ENCODE measurements around the gene IZUMO1.

IZUMO1 gene

GRCh38 chr19:48705431-48705830 is 41.3 kb downstream of the IZUMO1 start:
- H3K4me3 ChIP-seq (replicated peaks; ENCODE audit: low read depth, low read length) = no peak overlapping the region
- TF ChIP-seq CTCF (IDR thresholded peaks at IDR 0.05; ENCODE audit: insufficient read depth, low read length, poor library complexity, severe bottlenecking) = no peak
- H3K36me3 ChIP-seq (ENCODE audit: control insufficient read depth, insufficient read depth, low read length) = no peaks in the 10 kb centered on the region
- H3K27me3 ChIP-seq (replicated peaks; ENCODE audit: control insufficient read depth, insufficient read depth, low read length) = no peaks in the 10 kb centered on the region
- no peak for DNase-seq (ENCODE audit: extremely low read depth, insufficient read length)

DNA sequence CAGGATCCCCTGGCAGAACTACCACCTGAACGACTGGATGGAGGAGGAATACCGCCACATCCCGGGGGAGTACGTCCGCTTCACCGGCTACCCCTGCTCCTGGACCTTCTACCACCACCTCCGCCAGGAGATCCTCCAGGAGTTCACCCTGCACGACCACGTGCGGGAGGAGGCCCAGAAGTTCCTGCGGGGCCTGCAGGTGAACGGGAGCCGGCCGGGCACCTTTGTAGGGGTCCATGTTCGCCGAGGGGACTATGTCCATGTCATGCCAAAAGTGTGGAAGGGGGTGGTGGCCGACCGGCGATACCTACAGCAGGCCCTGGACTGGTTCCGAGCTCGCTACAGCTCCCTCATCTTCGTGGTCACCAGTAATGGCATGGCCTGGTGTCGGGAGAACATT is 43.4 kb downstream of the IZUMO1 start:
- no peaks in the 10 kb centered on the region for H3K27me3 ChIP-seq (replicated peaks; ENCODE audit: control insufficient read depth, insufficient read depth, low read length)
- no peak overlapping the region for H3K4me3 ChIP-seq (replicated peaks; ENCODE audit: low read depth, low read length)
- no peak for TF ChIP-seq CTCF (IDR thresholded peaks at IDR 0.05; ENCODE audit: insufficient read depth, low read length, poor library complexity, severe bottlenecking)
- DNase-seq (ENCODE audit: extremely low read depth, insufficient read length) = no peak
- no peaks in the 10 kb centered on the region for H3K36me3 ChIP-seq (ENCODE audit: control insufficient read depth, insufficient read depth, low read length)

DNA sequence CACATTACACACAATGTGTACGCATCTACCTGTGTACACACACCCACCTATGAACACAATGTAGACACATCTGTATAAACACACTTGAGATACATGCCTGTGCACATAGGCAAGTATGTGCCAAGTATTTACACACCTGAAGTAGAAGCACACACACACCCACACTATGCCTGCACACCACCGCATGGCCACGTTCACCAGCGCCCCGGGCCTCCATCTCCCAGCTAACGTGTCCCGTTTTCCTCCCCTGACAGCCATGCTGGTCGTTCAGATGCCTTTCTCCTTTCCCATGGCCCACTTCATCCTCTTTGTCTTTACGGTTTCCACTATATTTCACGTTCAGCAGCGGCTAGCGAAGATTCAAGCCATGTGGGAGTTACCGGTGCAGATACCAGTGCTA is 44.0 kb downstream of the IZUMO1 start:
- Histone ChIP-seq H3K4me3 (replicated peaks; ENCODE audit: low read depth, low read length) (no peak overlapping the region), H3K36me3 (ENCODE audit: control insufficient read depth, insufficient read depth, low read length) (no peaks in the 10 kb centered on the region), H3K27me3 (replicated peaks; ENCODE audit: control insufficient read depth, insufficient read depth, low read length) (no peaks in the 10 kb centered on the region)
- no peak for TF ChIP-seq CTCF (IDR thresholded peaks at IDR 0.05; ENCODE audit: insufficient read depth, low read length, poor library complexity, severe bottlenecking)
- DNase-seq (ENCODE audit: extremely low read depth, insufficient read length) = no peak

- Histone ChIP-seq H3K4me3 (replicated peaks; ENCODE audit: low read depth, low read length) (no peak overlapping the region), H3K36me3 (ENCODE audit: control insufficient read depth, insufficient read depth, low read length) (no peaks in the 10 kb centered on the region), H3K27me3 (replicated peaks; ENCODE audit: control insufficient read depth, insufficient read depth, low read length) (no peaks in the 10 kb centered on the region)
- no peak for TF ChIP-seq CTCF (IDR thresholded peaks at IDR 0.05; ENCODE audit: insufficient read depth, low read length, poor library complexity, severe bottlenecking)
- DNase-seq (ENCODE audit: extremely low read depth, insufficient read length) = no peak
Observed at GRCh38 chr19:48698046-48698445, 48.7 kb downstream of the IZUMO1 start.

GRCh38 chr19:48696353-48697010 is 50.2 kb downstream of the IZUMO1 start:
- H3K36me3 ChIP-seq (ENCODE audit: control insufficient read depth, insufficient read depth, low read length) = no peaks in the 10 kb centered on the region
- TF ChIP-seq CTCF (IDR thresholded peaks at IDR 0.05; ENCODE audit: insufficient read depth, low read length, poor library complexity, severe bottlenecking) = no peak
- DNase-seq (ENCODE audit: extremely low read depth, insufficient read length) = no peak
- H3K27me3 ChIP-seq (replicated peaks; ENCODE audit: control insufficient read depth, insufficient read depth, low read length) = no peaks in the 10 kb centered on the region
- H3K4me3 ChIP-seq (replicated peaks; ENCODE audit: low read depth, low read length) = no peak overlapping the region
